Trophoblast cell (in vitro differentiated cells and primary cell): ENCODE measurements around the gene KIF7.

ENCODE experiments used
- DNase-seq, 2 donors: peaks; one replicate each; pipeline ENCODE4 v3.0.0-alpha.2; 2016
- H2AFZ ChIP-seq: 2 replicates; pipeline ENCODE4 v1.6.1; 2013; ENCODE audit warnings: low read length, moderate library complexity, mild to moderate bottlenecking; ENCODE audit not compliant: insufficient read depth, poor library complexity
- H2AK5ac ChIP-seq: 2 replicates; pipeline ENCODE4 v1.6.1; 2013; ENCODE audit warnings: mild to moderate bottlenecking, low read length
- H2BK120ac ChIP-seq: 2 replicates; pipeline ENCODE4 v1.6.1; 2013; ENCODE audit warnings: low read length, mild to moderate bottlenecking, moderate library complexity; ENCODE audit not compliant: insufficient read depth, poor library complexity
- H2BK12ac ChIP-seq: 2 replicates; pipeline ENCODE4 v1.6.1; 2013; ENCODE audit warnings: mild to moderate bottlenecking, low read length, moderate library complexity
- H2BK5ac ChIP-seq: 2 replicates; pipeline ENCODE4 v1.6.1; 2013; ENCODE audit warnings: low read length, low read depth, moderate library complexity, mild to moderate bottlenecking; ENCODE audit not compliant: poor library complexity
- H3K14ac ChIP-seq: 2 replicates; pipeline ENCODE4 v1.6.1; 2013; ENCODE audit warnings: mild to moderate bottlenecking, low read length
- H3K18ac ChIP-seq: 2 replicates; pipeline ENCODE4 v1.6.1; 2013; ENCODE audit warnings: mild to moderate bottlenecking, low read length
- H3K23ac ChIP-seq: 2 replicates; pipeline ENCODE4 v1.6.1; 2013; ENCODE audit warnings: low read length
- H3K27ac ChIP-seq: 2 replicates; pipeline ENCODE4 v1.5.1; 2013; ENCODE audit warnings: low read depth, mild to moderate bottlenecking, inconsistent platforms, low read length, moderate library complexity
- H3K27me3 ChIP-seq: 2 replicates; pipeline ENCODE4 v1.6.1; 2013; ENCODE audit warnings: inconsistent platforms, mild to moderate bottlenecking, low read length, moderate library complexity; ENCODE audit not compliant: insufficient read depth
- H3K36me3 ChIP-seq, 2 experiments: 1 replicate in 1 of 2; 2 replicates in 1 of 2; pipeline ENCODE4 v1.6.1; 2013; ENCODE audit warnings: low read length in 2 of 2, mild to moderate bottlenecking in 2 of 2, moderate library complexity in 1 of 2; ENCODE audit not compliant: insufficient read depth in 2 of 2, control insufficient read depth in 1 of 2
- H3K4ac ChIP-seq: 2 replicates; pipeline ENCODE4 v1.6.1; 2013; ENCODE audit warnings: low read depth, mild to moderate bottlenecking, low read length, moderate library complexity
- H3K4me1 ChIP-seq, 2 experiments: 1 replicate in 1 of 2; 2 replicates in 1 of 2; pipeline ENCODE4 v1.6.1; 2013; ENCODE audit warnings: low read length in 2 of 2, mild to moderate bottlenecking in 2 of 2, moderate library complexity in 1 of 2; ENCODE audit not compliant: insufficient read depth in 2 of 2, control insufficient read depth in 1 of 2
- H3K4me2 ChIP-seq: 2 replicates; pipeline ENCODE4 v1.6.1; 2013; ENCODE audit warnings: inconsistent platforms, mild to moderate bottlenecking, low read length, moderate library complexity
- H3K4me3 ChIP-seq: 2 replicates; pipeline ENCODE4 v1.5.1; 2013; ENCODE audit warnings: mild to moderate bottlenecking, low read depth, low read length, inconsistent platforms
- H3K79me1 ChIP-seq: one replicate; pipeline ENCODE4 v1.6.1; 2013; ENCODE audit warnings: low read length
- H3K79me2 ChIP-seq: 2 replicates; pipeline ENCODE4 v1.6.1; 2013; ENCODE audit warnings: low read length, mild to moderate bottlenecking; ENCODE audit not compliant: control insufficient read depth, insufficient read depth, poor library complexity
- H3K9ac ChIP-seq: 2 replicates; pipeline ENCODE4 v1.6.1; 2013; ENCODE audit warnings: mild to moderate bottlenecking, low read length
- H3K9me3 ChIP-seq: 2 replicates; pipeline ENCODE4 v1.6.1; 2013; ENCODE audit warnings: low read depth, mild to moderate bottlenecking, control low read depth, inconsistent platforms, low read length; ENCODE audit not compliant: insufficient read depth
- H4K12ac ChIP-seq: 2 replicates; pipeline ENCODE4 v1.6.1; 2013; ENCODE audit warnings: low read depth, mild to moderate bottlenecking, low read length, moderate library complexity
- H4K8ac ChIP-seq: 2 replicates; pipeline ENCODE4 v1.6.1; 2013; ENCODE audit warnings: low read depth, mild to moderate bottlenecking, low read length, moderate library complexity
- H4K91ac ChIP-seq: one replicate; pipeline ENCODE4 v1.6.1; 2013; ENCODE audit warnings: low read depth, mild to moderate bottlenecking, low read length, moderate library complexity
- WGBS: extraction: QIAGEN DNeasy Blood & Tissue Kit; methylation state at CpG from one replicate; pipeline ENCODE4 v1.1.7; 2013; ENCODE audit warnings: missing lambda C conversion rate; ENCODE audit not compliant: insufficient read length, insufficient coverage; ENCODE audit errors: extremely low coverage; 5-methylcytosine and 5-hydroxymethylcytosine counted together

The KIF7 gene

DNA sequence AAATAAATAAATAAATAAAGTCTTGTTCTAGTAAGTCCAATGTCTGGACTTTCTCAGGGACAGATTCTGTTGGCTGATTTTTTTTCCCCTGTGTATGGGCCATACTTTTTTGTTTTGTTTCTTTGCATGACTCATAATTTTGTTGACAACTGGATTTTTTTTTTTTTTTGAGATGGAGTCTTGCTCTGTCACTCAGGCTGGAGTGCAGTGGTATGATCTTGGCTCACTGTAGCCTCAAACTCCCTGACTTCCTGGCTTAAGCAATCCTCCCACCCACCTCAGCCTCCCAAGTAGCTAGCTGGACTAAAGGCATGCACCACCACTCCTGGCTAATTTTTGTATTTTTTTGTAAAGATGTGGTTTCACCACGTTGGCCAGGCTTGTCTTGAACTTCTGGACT lies 41.1 kb downstream of the KIF7 start:
- Histone ChIP-seq H4K91ac (no peak overlapping the region), H3K79me2 (no peaks in the 10 kb centered on the region), H3K9ac (no peak overlapping the region), H2AK5ac (no peak overlapping the region), H3K79me1 (no peaks in the 10 kb centered on the region), H3K4ac (no peak overlapping the region), H4K8ac (no peak overlapping the region), H3K14ac (no peak overlapping the region), H3K4me1 (no peaks in the 10 kb centered on the region), H2BK5ac (no peak overlapping the region), H3K4me2 (no peak overlapping the region), H2AFZ (no peak overlapping the region), H3K4me3 (no peak overlapping the region), H4K12ac (no peak overlapping the region), H3K36me3 (peaks cover 17 to 31% of the 10 kb centered on the region in 2 experiments), H3K18ac (no peak overlapping the region), H2BK12ac (no peak overlapping the region), H3K9me3 (peaks cover 2% of the 10 kb centered on the region), H2BK120ac (no peak overlapping the region), H3K27ac (no peak overlapping the region), H3K27me3 (no peaks in the 10 kb centered on the region), H3K23ac (no peak overlapping the region)
- no CpG with 5 or more reads among the region's 1 CpG for WGBS
- no peak for DNase-seq

DNA sequence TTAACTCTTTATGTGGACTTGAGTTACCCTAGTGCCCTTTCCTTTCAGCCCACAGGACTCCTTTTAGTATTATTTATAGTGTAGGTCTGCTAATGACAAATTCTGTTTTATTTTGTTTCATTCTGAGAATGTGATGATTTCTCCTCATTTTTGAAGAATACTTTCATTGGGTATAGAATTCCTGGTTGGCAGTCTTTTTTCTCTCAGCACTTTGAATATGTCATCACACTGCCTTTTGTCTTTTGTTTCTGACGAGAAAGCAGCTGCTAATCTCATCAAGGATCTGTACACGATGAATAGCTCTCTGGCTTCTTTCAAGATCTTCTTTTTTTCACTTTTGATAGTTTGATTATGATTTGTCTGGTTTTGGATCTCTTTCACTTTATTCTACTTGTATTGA lies 42.2 kb downstream of the KIF7 start:
- no peak overlapping the region for H4K8ac ChIP-seq
- H3K4ac ChIP-seq = no peak overlapping the region
- H3K27ac ChIP-seq = no peak overlapping the region
- H3K36me3 ChIP-seq = peaks cover 11 to 34% of the 10 kb centered on the region in 2 experiments
- H2BK12ac ChIP-seq = no peak overlapping the region
- H2BK5ac ChIP-seq = no peak overlapping the region
- no peak overlapping the region for H3K18ac ChIP-seq
- no peak overlapping the region for H2AK5ac ChIP-seq
- DNase-seq = no peak
- H3K4me1 ChIP-seq = no peaks in the 10 kb centered on the region
- no CpG with 5 or more reads among the region's 2 CpGs for WGBS
- no peak overlapping the region for H3K4me3 ChIP-seq
- H3K14ac ChIP-seq = no peak overlapping the region
- H3K23ac ChIP-seq = no peak overlapping the region
- H3K9me3 ChIP-seq = peaks cover 2% of the 10 kb centered on the region
- H3K9ac ChIP-seq = no peak overlapping the region
- H3K4me2 ChIP-seq = no peak overlapping the region
- H4K12ac ChIP-seq = no peak overlapping the region
- H3K79me2 ChIP-seq = no peaks in the 10 kb centered on the region
- H4K91ac ChIP-seq = no peak overlapping the region
- no peaks in the 10 kb centered on the region for H3K79me1 ChIP-seq
- no peak overlapping the region for H2BK120ac ChIP-seq
- no peak overlapping the region for H2AFZ ChIP-seq
- no peaks in the 10 kb centered on the region for H3K27me3 ChIP-seq

DNA sequence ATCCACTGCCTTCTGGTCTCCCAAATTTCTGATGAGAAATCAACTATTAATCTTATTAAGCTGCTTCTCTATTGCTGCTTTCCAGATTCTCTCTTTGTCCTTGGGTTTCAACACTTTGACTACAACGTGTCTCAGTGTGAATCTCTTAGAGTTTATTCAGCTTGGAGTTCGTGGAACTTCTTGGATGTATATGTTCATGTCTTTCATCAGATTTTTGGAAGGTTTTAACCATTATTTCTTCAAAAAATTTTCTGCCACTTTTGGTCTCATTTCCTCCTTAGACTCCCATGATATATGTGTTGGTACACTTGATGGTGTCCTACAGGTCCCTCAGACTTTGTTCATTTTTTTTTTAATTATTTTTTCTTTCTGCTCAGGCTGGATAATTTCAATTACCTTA lies 44.0 kb downstream of the KIF7 start:
- H3K79me2 ChIP-seq = no peaks in the 10 kb centered on the region
- H3K9ac ChIP-seq = no peak overlapping the region
- no peak overlapping the region for H3K4ac ChIP-seq
- H3K36me3 ChIP-seq = peaks cover 4 to 26% of the 10 kb centered on the region in 2 experiments
- no peak overlapping the region for H4K8ac ChIP-seq
- H3K27ac ChIP-seq = no peak overlapping the region
- no peak overlapping the region for H3K18ac ChIP-seq
- H3K4me1 ChIP-seq = no peaks in the 10 kb centered on the region
- no peak overlapping the region for H2AK5ac ChIP-seq
- no peak overlapping the region for H3K23ac ChIP-seq
- no peak for DNase-seq
- no peaks in the 10 kb centered on the region for H3K27me3 ChIP-seq
- no peak overlapping the region for H2AFZ ChIP-seq
- H3K4me3 ChIP-seq = no peak overlapping the region
- H2BK5ac ChIP-seq = no peak overlapping the region
- H3K79me1 ChIP-seq = no peaks in the 10 kb centered on the region
- no peak overlapping the region for H4K12ac ChIP-seq
- no peak overlapping the region for H4K91ac ChIP-seq
- no CpG with 5 or more reads among the region's 2 CpGs for WGBS
- no peak overlapping the region for H3K4me2 ChIP-seq
- no peak overlapping the region for H3K14ac ChIP-seq
- no peak overlapping the region for H2BK120ac ChIP-seq
- peaks cover 2% of the 10 kb centered on the region for H3K9me3 ChIP-seq
- H2BK12ac ChIP-seq = no peak overlapping the region

DNA sequence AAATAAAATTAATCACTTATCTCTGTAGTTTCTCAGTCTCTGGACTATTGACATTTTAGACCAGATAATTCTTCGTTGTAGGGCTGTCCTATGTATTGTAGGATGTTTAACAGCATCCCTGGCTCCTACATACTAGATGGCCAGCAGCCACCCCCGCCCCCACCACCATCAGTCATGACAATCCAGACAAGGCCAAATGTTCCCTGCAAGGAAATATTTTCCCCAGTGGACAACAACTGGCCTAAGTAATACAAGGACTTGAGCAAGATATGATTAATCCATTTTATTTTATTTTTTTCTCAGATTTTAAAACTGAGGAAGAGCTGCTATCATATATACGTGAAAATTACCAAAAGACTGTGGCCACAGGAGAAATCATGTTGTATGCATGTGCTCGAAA lies 56.2 kb downstream of the KIF7 start:
- Histone ChIP-seq H3K4me2 (no peak overlapping the region), H3K9me3 (no peaks in the 10 kb centered on the region), H3K4me1 (no peaks in the 10 kb centered on the region), H4K8ac (no peak overlapping the region), H4K91ac (no peak overlapping the region), H4K12ac (no peak overlapping the region), H3K27ac (no peak overlapping the region), H2AK5ac (no peak overlapping the region), H3K36me3 (peaks cover 13 to 23% of the 10 kb centered on the region in 2 experiments), H2BK120ac (no peak overlapping the region), H3K79me2 (no peaks in the 10 kb centered on the region), H3K9ac (no peak overlapping the region), H3K4me3 (no peak overlapping the region), H2BK5ac (no peak overlapping the region), H2AFZ (no peak overlapping the region), H3K27me3 (no peaks in the 10 kb centered on the region), H3K14ac (no peak overlapping the region), H3K79me1 (no peaks in the 10 kb centered on the region), H3K4ac (no peak overlapping the region), H3K18ac (no peak overlapping the region), H2BK12ac (no peak overlapping the region), H3K23ac (no peak overlapping the region)
- WGBS = no CpG with 5 or more reads among the region's 4 CpGs
- no peak for DNase-seq
